ENCODE results near the gene P4HA1.

DNA sequence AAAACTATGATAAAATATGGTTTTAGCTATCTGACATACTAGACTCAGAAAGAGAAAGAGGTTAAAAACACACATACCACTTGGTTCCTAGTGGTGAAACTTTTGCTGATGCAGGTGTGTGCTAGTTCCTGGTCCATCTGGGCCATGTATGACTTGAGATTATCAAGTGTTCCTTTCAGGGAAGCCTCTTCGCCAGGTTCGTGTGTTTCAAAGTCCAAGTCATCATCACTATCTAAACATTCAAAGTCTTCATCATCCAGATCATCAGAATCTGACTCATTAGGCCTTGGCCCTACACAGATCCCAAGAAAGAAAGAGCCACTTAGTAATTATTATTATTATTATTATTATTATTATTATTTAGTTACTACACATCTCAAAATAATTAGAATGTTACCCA lies 40.0 kb upstream of the P4HA1 start:
- TF ChIP-seq GATA3 (IDR thresholded peaks at IDR 0.05; ENCODE audit: low read depth, low read length): no peak
- TF ChIP-seq GATA2 (IDR thresholded peaks at IDR 0.05; ENCODE audit: low read depth, low read length): no peak
